Activated T-cell treated with anti-CD3 and anti-CD28 coated beads for 48 hours (primary cell): ENCODE data around the gene KRT33A.

ENCODE experiments used
- DNase-seq: peaks from one replicate; pipeline ENCODE4 v3.0.0-alpha.2; 2020; ENCODE audit warnings: low read depth

Gene KRT33A

DNA sequence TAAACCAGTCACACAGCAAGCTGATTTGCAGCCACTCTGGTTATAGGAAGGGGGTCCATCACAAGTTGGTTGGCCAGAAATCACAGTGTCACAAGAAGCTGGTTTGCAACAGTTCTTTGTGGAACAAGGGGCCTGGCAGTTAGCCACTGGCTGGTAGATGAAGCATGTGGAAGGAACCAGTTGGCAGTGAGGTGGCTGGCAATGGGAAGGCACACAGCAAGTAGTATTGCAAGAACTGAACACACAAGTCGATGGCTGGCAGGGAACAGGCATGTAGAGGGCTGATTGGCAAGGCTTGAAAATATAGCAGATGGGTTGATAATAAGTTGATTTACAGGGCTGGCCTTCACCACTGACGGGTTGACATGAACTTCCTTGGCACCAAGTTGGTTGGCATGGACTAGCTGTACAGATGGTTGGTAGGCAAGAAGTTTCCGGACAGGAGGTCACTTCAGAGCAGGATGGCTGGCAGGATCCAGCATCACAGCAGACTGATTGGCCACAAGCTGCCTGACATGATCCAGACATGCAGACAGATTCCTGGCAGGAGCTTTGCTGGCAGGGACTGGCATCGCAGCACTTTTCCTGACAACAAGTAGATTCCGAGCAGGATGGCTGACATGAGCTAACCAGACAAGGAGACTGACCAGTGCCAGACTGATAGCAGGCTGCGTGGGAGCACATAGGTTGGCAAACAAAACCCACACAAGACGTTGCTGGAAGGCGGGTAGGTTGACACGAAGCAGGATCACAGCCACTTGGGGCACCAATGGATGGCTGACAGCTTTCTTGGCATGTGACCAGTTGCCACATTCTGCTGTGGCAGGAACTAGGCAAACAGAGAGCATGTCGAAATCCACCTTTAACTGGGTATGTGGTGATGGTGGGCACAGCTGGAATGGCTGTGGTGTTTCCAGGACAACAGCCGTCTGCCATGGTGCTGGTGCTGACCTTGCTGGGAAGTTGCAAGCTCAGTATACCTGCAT is 48.4 kb downstream of the KRT33A start, which contains the start of gene KRTAP29-1:
Gene KRTAP29-1, minus strand, starts transcription at position 936 of the 986 bp plus-strand sequence. Its CDS starts 0 bp downstream, at position 936.
- no peak for DNase-seq

DNA sequence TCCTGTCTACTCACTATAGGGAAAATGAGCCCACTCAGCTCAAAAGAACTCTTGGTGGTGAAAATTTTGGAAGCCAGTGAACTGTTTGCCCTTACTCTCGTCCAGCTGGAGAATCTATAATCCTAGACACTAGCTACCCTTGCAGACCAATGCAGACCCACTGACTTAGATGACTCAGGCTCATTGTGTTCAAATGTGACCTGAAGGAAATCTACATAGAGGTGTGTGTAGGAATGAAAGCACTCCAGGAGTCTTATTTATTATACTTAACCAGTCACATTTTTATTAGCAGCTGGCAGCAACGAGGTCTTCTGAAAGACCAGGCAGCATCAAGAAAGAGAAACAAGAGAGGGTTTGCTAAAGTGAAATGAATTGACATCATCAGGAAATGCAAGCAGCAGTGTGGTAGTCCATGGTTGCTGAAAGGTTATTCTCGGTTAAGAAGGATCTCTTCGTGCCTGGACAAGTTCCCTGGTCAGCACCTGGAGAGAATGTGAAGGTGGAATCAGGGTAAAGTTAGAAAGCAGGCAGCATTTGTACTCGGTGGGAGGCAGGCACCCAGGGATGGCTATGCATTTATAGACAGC is 49.3 kb downstream of the KRT33A start:
- no peak for DNase-seq

DNA sequence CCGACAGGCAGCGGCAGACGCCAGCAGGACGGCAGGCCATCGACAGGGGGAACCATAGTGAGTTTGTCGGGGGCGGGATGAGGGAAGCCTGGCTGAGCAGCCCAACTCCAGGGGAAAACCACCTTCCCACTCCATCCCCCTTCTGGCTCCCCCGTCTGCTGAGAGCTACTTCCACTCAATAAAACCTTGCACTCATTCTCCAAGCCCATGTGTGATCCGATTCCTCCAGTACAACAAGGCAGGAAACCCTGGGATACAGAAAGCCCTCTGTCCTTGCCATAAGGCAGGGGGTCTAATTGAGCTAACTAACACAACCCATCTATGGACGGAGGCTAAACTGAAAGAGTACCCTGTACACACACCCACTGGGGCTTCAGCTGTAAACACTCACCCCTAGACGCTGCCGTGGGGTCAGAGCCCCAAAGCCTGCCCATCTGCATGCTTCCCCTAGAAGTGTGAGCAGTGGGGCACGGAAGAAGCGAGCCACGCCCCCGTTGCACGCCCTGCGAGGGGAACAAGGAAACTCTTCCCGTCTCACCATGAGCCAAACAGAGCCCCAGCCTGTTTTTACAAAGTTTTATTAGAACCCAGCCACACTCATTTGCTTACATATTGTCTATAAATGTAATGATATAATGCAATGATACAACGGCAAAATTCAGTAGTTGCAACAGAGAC is 52.0 kb downstream of the KRT33A start:
- no peak for DNase-seq

DNA sequence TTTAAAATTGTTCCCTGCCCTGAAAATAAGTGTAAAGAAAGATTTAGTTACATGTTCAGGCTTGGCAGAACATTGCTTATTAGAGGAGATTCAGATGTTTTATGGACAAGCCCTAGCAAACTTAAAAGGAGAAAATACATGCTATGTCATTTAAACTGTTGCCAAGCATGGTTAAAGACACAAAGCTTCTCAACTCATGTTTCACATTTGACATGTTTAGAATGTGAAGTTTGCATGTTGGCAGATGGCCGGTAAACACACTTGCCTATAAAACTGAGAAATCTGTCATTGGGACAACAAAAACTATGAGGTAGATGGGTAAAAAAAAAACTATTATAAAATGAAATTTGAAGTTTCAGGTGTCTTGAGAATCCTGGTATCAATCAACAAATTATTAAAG is 53.8 kb downstream of the KRT33A start:
- DNase-seq, result no peak
